HCT116 (cell line): ENCODE data around the gene ANKS1A. TPM values are rescaled to one million over a fixed set of nuclear protein-coding genes. Genes with fewer than 3 reads are reported as not detected.
"Not testable (repeated sequence)": the region's sequence is repeated elsewhere in the genome, so short reads cannot be mapped to it uniquely, and the experiment has no call there.

Experiments used
- ATAC-seq: fragments of 200-7000 bp; cut with Tn5 transposase; 2 replicates; pipeline ENCODE4 v1.9.1; 2020; ENCODE audit warnings: mild to moderate bottlenecking, moderate library complexity
- BruUV-seq: library from RNA; stranded (reverse); fragments of 400-500 nt; replicated peaks from 2 replicates; lab custom pipeline; 2021; lab: Mats Ljungman, UMichigan
- CTCF ChIA-PET: fragments of 300-600 bp; sonication (Branson Sonifier 250); formaldehyde crosslinking; loops from one replicate; lab custom pipeline; 2021; ENCODE audit warnings: antibody characterized with exemption; lab: Charles Lee
- POLR2A ChIA-PET: fragments of 300-600, 350-600 bp; sonication (Branson Sonifier 250); formaldehyde crosslinking; loops from one replicate; lab custom pipeline; 2021; ENCODE audit warnings: antibody characterized with exemption; lab: Charles Lee
- RAD21 ChIA-PET, 2 experiments: fragments of 300-600 bp; sonication (Branson Sonifier 250); formaldehyde crosslinking; loops; one replicate each; lab custom pipeline; 2023; ENCODE audit warnings: low total read pairs in 2 of 2; ENCODE audit not compliant: uncharacterized antibody in 2 of 2, unreplicated experiment in 2 of 2, low non-redundant PET in 1 of 2; lab: Charles Lee
- DNase-seq: peaks from one replicate; pipeline ENCODE4 v3.0.0-alpha.2; 2010; ENCODE audit warnings: low read depth, low spot score
- H2AFZ ChIP-seq: fragments of 200-600 bp; shearing (Covaris generic), sonication (generic); 2 replicates; pipeline ENCODE4 v1.6.1; 2017; ENCODE audit warnings: low read depth, mixed run types, mixed read lengths, antibody characterized with exemption, low read length; ENCODE audit not compliant: poor library complexity, severe bottlenecking
- H3K27ac ChIP-seq: 2 replicates; pipeline ENCODE4 v1.5.1; 2012; ENCODE audit warnings: low read depth, low read length
- H3K27me3 ChIP-seq: fragments of 200-600 bp; sonication (generic); 2 replicates; pipeline ENCODE4 v1.6.1; 2016; ENCODE audit warnings: mixed run types, low read length, mixed read lengths; ENCODE audit not compliant: insufficient read depth
- H3K36me3 ChIP-seq, 2 experiments: fragments of 200-500 bp in 1 of 2; fragments of 200-600 bp in 1 of 2; sonication (Bioruptor generic) in 1 of 2; sonication (generic) in 1 of 2; 2 replicates each; pipeline versions ENCODE4 v1.5.1 to v1.6.1; 2014 to 2016; ENCODE audit warnings: low read length in 2 of 2, inconsistent platforms in 1 of 2, mixed read lengths in 1 of 2, mixed run types in 1 of 2; ENCODE audit not compliant: insufficient read depth in 2 of 2, control insufficient read depth in 1 of 2
- H3K4me1 ChIP-seq, 2 experiments: fragments of 200-600 bp in 1 of 2; sonication (generic) in 1 of 2; 2 replicates each; pipeline versions ENCODE4 v1.5.1 to v1.6.1; 2012 to 2017; ENCODE audit warnings: low read length in 2 of 2, inconsistent platforms in 1 of 2, mild to moderate bottlenecking in 1 of 2, mixed read lengths in 1 of 2, mixed run types in 1 of 2, moderate library complexity in 1 of 2; ENCODE audit not compliant: insufficient read depth in 2 of 2, control insufficient read depth in 1 of 2
- H3K4me2 ChIP-seq: fragments of 200-600 bp; sonication (generic); 2 replicates; pipeline ENCODE4 v1.6.1; 2017; ENCODE audit warnings: mixed run types, low read length, mixed read lengths
- H3K4me3 ChIP-seq, 2 experiments: fragments of 200-600 bp in 1 of 2; sonication (generic) in 1 of 2; replicated peaks in 1 of 2; 2 replicates each; pipeline ENCODE4 v1.5.1; 2011 to 2016; ENCODE audit warnings: low read length in 2 of 2, control low read depth in 1 of 2, low read depth in 1 of 2, mild to moderate bottlenecking in 1 of 2, mixed read lengths in 1 of 2, mixed run types in 1 of 2
- H3K79me2 ChIP-seq: fragments of 200-600 bp; sonication (generic); 2 replicates; pipeline ENCODE4 v1.6.1; 2017; ENCODE audit warnings: mild to moderate bottlenecking, mixed run types, low read length, moderate library complexity, mixed read lengths; ENCODE audit not compliant: insufficient read depth
- H3K9ac ChIP-seq: fragments of 200-600 bp; sonication (generic); 2 replicates; pipeline ENCODE4 v1.6.1; 2016; ENCODE audit warnings: low read length, mixed read lengths
- H3K9me2 ChIP-seq: fragments of 200-600 bp; sonication (generic), shearing (Covaris generic); 2 replicates; pipeline ENCODE4 v1.6.1; 2017; ENCODE audit warnings: mixed run types, mild to moderate bottlenecking, moderate library complexity; ENCODE audit not compliant: insufficient read depth
- H3K9me3 ChIP-seq, 2 experiments: fragments of 200-500 bp in 1 of 2; fragments of 200-600 bp in 1 of 2; sonication (Bioruptor generic) in 1 of 2; sonication (generic) in 1 of 2; 2 replicates each; pipeline ENCODE4 v1.6.1; 2014 to 2017; ENCODE audit warnings: low read length in 2 of 2, mixed read lengths in 2 of 2, inconsistent platforms in 1 of 2, low read depth in 1 of 2, mild to moderate bottlenecking in 1 of 2, mixed run types in 1 of 2, moderate library complexity in 1 of 2; ENCODE audit not compliant: control insufficient read depth in 1 of 2, insufficient read depth in 1 of 2
- H4K20me1 ChIP-seq: fragments of 200-600 bp; sonication (generic), shearing (Covaris generic); 2 replicates; pipeline ENCODE4 v1.6.1; 2017; ENCODE audit warnings: mixed run types, mild to moderate bottlenecking, moderate library complexity; ENCODE audit not compliant: insufficient read depth
- CEBPB ChIP-seq: IDR thresholded peaks from 2 replicates; pipeline ENCODE4 v1.6.1; 2012; ENCODE audit warnings: low read depth
- EGR1 ChIP-seq: IDR thresholded peaks from 2 replicates; pipeline ENCODE4 v1.6.1; 2012; ENCODE audit warnings: low read depth
- ELF1 ChIP-seq: IDR thresholded peaks from 2 replicates; pipeline ENCODE4 v1.6.1; 2012; ENCODE audit warnings: low read depth, borderline replicate concordance
- EZH2 ChIP-seq: fragments of 200-600 bp; sonication (generic); IDR thresholded peaks from 2 replicates; pipeline ENCODE4 v1.6.1; 2017; ENCODE audit warnings: antibody characterized with exemption, mixed run types
- FOSL1 ChIP-seq: IDR thresholded peaks from 2 replicates; pipeline ENCODE4 v1.6.1; 2012; ENCODE audit warnings: low read depth
- JUND ChIP-seq: IDR thresholded peaks from 2 replicates; pipeline ENCODE4 v1.6.1; 2012
- SIN3A ChIP-seq: IDR thresholded peaks from 2 replicates; pipeline ENCODE4 v1.6.1; 2012; ENCODE audit warnings: low read depth
- YY1 ChIP-seq: IDR thresholded peaks from 2 replicates; pipeline ENCODE4 v1.6.1; 2011; ENCODE audit warnings: low read length, low read depth, moderate library complexity, mild to moderate bottlenecking; ENCODE audit not compliant: insufficient replicate concordance; ENCODE audit errors: extremely low read depth
- ZBTB33 ChIP-seq: IDR thresholded peaks from 2 replicates; pipeline ENCODE4 v1.6.1; 2011; ENCODE audit warnings: mild to moderate bottlenecking, low read length, moderate library complexity; ENCODE audit not compliant: insufficient replicate concordance; ENCODE audit errors: extremely low read depth
- ZFX ChIP-seq: fragments of 450-650 bp; IDR thresholded peaks from 2 replicates; pipeline ENCODE4 v1.6.1; 2017
- intact Hi-C: fragments of 100-400 bp; cut with micrococcal nuclease; formaldehyde crosslinking; loops from 2 replicates; pipeline ENCODE4 v1.10.0; 2022
- total RNA-seq: library from RNA; stranded (reverse); gene quantifications from one replicate; pipeline ENCODE4 v1.2.1, GENCODE V29; 2021; ENCODE audit not compliant: unreplicated experiment
- TF ChIP-seq, protein P1 (sequence below): IDR thresholded peaks from 2 replicates; pipeline ENCODE4 v1.6.1; 2012

ANKS1A gene
- total RNA-seq, 1 experiment from 2014 or later = 20.6 TPM

GRCh38 chr6:35107208-35107607 is 218.2 kb downstream of the ANKS1A start:
- DNase-seq, ATAC-seq, BruUV-seq, H3K27ac ChIP-seq, H3K9me2 ChIP-seq, H3K79me2 ChIP-seq, H2AFZ ChIP-seq, H3K27me3 ChIP-seq, CTCF ChIA-PET, H3K4me1 ChIP-seq, H3K9ac ChIP-seq, H3K4me3 ChIP-seq, H3K36me3 ChIP-seq, POLR2A ChIA-PET, RAD21 ChIA-PET, H4K20me1 ChIP-seq, H3K9me3 ChIP-seq, H3K4me2 ChIP-seq, intact Hi-C loops: not testable (repeated sequence)

DNA sequence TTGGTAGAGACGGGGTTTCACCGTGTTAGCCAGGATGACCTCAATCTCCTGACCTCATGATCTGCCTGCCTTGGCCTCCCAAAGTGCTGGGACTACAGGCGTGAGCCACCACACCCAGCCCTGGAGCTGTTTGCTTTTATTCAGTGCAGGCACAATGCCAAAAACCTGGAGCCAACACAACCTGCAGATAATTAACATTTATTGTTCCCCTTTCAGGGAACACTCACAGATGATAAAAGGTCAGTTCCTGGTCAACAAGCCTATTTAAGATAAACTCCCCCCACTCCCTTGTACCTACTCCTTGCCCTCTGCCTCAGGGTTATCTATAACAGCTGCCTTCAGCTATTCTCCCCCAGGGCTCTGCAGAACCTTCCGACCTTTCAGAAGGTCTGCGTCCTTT is 218.7 kb downstream of the ANKS1A start:
- DNase-seq, H3K4me2 ChIP-seq, H3K27ac ChIP-seq, H3K27me3 ChIP-seq, POLR2A ChIA-PET, BruUV-seq, H3K9me2 ChIP-seq, H2AFZ ChIP-seq, H3K79me2 ChIP-seq, RAD21 ChIA-PET, CTCF ChIA-PET, H3K4me1 ChIP-seq, H3K9me3 ChIP-seq, H3K9ac ChIP-seq, ATAC-seq, H3K4me3 ChIP-seq, H4K20me1 ChIP-seq, intact Hi-C loops, H3K36me3 ChIP-seq: not testable (repeated sequence)

GRCh38 chr6:35108309-35108885 is 219.3 kb downstream of the ANKS1A start:
- Histone ChIP-seq H3K27ac (no peak overlapping the region), H3K4me2 (no peak overlapping the region), H3K9ac (no peak overlapping the region), H3K9me2 (0 out of 2 replicates have a peak, but pooled peaks cover 3% of the 10 kb centered on the region), H3K4me3 (no peak overlapping the region), H3K4me1 (no peaks in the 10 kb centered on the region), H3K36me3 (no peaks in the 10 kb centered on the region), H4K20me1 (no peaks in the 10 kb centered on the region), H3K79me2 (no peaks in the 10 kb centered on the region), H2AFZ (no peak overlapping the region), H3K27me3 (no peaks in the 10 kb centered on the region), H3K9me3 (0 out of 4 replicates have a peak, but pooled peaks cover 0 to 5% of the 10 kb centered on the region in 2 experiments)
- DNase-seq = no peak
- intact Hi-C loops = no loop called here
- no peak for ATAC-seq
- ChIA-PET CTCF (no interaction called here), POLR2A (no interaction called here), RAD21 (no interaction called here)
- no TSS peak for BruUV-seq
- TF ChIP-seq YY1 (no peak), JUND (no peak), ZBTB33 (no peak), ELF1 (no peak), EGR1 (no peak), CEBPB (no peak), ZFX (no peak), SIN3A (no peak), FOSL1 (no peak), EZH2 (no peak)
- TF ChIP-seq, protein P1, sequence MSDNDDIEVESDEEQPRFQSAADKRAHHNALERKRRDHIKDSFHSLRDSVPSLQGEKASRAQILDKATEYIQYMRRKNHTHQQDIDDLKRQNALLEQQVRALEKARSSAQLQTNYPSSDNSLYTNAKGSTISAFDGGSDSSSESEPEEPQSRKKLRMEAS = no peak
